H1 (cell line): Measurements from ENCODE around the gene SLC16A5. TPM values are rescaled to one million over a fixed set of nuclear protein-coding genes. Genes with fewer than 3 reads are reported as not detected.

Source experiments
- BACH1 ChIP-seq: IDR thresholded peaks from 2 replicates; pipeline ENCODE4 v1.6.1; 2012; ENCODE audit warnings: low read length, improper control_type of control experiment
- CBX8 ChIP-seq: fragments of 300-800, 300-1000 bp; sonication (generic); IDR thresholded peaks from 2 replicates; pipeline ENCODE4 v1.7.1; 2016; ENCODE audit warnings: low read depth, low read length, borderline replicate concordance
- EP300 ChIP-seq, 2 experiments: IDR thresholded peaks; 1 replicate in 1 of 2; 2 replicates in 1 of 2; pipeline ENCODE4 v1.6.1; 2011 to 2012; ENCODE audit warnings: low read depth in 2 of 2, low read length in 2 of 2, mild to moderate bottlenecking in 2 of 2, borderline replicate concordance in 1 of 2, inconsistent platforms in 1 of 2, moderate library complexity in 1 of 2
- EZH2 ChIP-seq: fragments of 200-600 bp; sonication (generic); IDR thresholded peaks from 2 replicates; pipeline ENCODE4 v1.7.1; 2012; ENCODE audit warnings: low read depth, mild to moderate bottlenecking, moderate library complexity, low read length, inconsistent platforms; ENCODE audit not compliant: severe bottlenecking
- KDM1A ChIP-seq: fragments of 200-600, 300-600 bp; sonication (generic); IDR thresholded peaks from 2 replicates; pipeline ENCODE4 v1.7.1; 2016; ENCODE audit warnings: mild to moderate bottlenecking, low read length, borderline replicate concordance
- NRF1 ChIP-seq: IDR thresholded peaks from 2 replicates; pipeline ENCODE4 v1.6.1; 2011; ENCODE audit warnings: mild to moderate bottlenecking, low read depth, low read length, improper control_type of control experiment
- RNF2 ChIP-seq: fragments of 200-900, 300-1000 bp; sonication (generic); IDR thresholded peaks from 2 replicates; pipeline ENCODE4 v1.7.1; 2016; ENCODE audit warnings: borderline replicate concordance, low read depth, mild to moderate bottlenecking, antibody characterized with exemption, low read length; ENCODE audit not compliant: poor library complexity, severe bottlenecking; ENCODE audit errors: missing control alignments
- polyA plus RNA-seq, 7 experiments: library from polyadenylated mRNA; depleted of rRNA in 3 of 7; stranded (reverse) in 5 of 7; unstranded in 2 of 7; fragments of >200 nt in 5 of 7; fragments of 200-250 nt in 2 of 7; gene quantifications; 1 replicate in 5 of 7; 2 replicates in 1 of 7; 4 replicates in 1 of 7; pipeline versions ENCODE4 v1.2.1 to v1.2.3, GENCODE V29; 2011 to 2013; ENCODE audit warnings: missing spikeins in 2 of 7, mixed read lengths in 2 of 7
- total RNA-seq: library from RNA; stranded (reverse); fragmentation: NEBNext Ultra II Directional; extraction: Animal tissue kit (Norgen Biotek cat#: 25700); gene quantifications from 2 replicates; pipeline ENCODE4 v1.2.1, GENCODE V29; 2021

Gene SLC16A5
- total and polyA plus RNA-seq, 2 of the 8 experiments (the other 6 are each of a cell fraction or from before 2014, with no cell fraction given), result 17.1 to 34.7 TPM

GRCh38 chr17:75077072-75077495 is 10.7 kb upstream of the SLC16A5 start (continued):
- no peak for TF ChIP-seq NRF1
- no peak for TF ChIP-seq BACH1
- TF ChIP-seq EZH2, result no peak
- no peak for TF ChIP-seq CBX8
- no peak for TF ChIP-seq KDM1A
- TF ChIP-seq RNF2, result no peak
- TF ChIP-seq EP300 (IDR thresholded peaks at IDR 0.05; ENCODE audit: borderline replicate concordance in 1 of 2, low read depth in 2 of 2, low read length in 2 of 2), result no peak
